Astrocyte (in vitro differentiated cells and primary cell): ENCODE data around the gene BSN.

Experiments used
- EZH2 ChIP-seq: IDR thresholded peaks from 2 replicates; pipeline ENCODE4 v1.6.1; 2012; ENCODE audit warnings: mild to moderate bottlenecking, low read length, inconsistent platforms; ENCODE audit not compliant: insufficient read depth
- TF ChIP-seq, protein P1 (sequence below): IDR thresholded peaks from 2 replicates; pipeline ENCODE4 v1.5.1; 2011; ENCODE audit warnings: low read depth, mild to moderate bottlenecking, inconsistent platforms, low read length, moderate library complexity; ENCODE audit not compliant: insufficient read depth

DNA sequence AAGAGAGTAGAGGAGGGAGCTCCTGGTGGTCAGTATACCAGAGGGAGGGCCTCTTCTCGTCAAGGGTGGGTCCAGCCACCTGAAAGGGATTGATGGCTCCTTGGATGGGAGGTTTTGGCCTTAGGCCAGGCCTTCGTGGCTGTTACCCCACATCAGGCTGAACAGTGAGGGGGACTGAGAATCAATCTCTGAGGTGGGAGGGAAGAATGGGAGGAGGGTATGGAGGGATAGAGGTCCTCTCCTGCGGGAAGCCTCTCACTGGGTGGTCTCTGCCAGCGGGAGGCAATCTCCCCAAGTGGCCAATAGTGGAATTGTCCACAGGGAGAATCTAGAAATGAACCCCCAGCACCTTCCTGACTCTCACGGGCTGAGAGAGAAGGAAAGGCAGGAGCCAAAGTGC, 53.5 kb downstream of the BSN start:
- TF ChIP-seq, protein P1, sequence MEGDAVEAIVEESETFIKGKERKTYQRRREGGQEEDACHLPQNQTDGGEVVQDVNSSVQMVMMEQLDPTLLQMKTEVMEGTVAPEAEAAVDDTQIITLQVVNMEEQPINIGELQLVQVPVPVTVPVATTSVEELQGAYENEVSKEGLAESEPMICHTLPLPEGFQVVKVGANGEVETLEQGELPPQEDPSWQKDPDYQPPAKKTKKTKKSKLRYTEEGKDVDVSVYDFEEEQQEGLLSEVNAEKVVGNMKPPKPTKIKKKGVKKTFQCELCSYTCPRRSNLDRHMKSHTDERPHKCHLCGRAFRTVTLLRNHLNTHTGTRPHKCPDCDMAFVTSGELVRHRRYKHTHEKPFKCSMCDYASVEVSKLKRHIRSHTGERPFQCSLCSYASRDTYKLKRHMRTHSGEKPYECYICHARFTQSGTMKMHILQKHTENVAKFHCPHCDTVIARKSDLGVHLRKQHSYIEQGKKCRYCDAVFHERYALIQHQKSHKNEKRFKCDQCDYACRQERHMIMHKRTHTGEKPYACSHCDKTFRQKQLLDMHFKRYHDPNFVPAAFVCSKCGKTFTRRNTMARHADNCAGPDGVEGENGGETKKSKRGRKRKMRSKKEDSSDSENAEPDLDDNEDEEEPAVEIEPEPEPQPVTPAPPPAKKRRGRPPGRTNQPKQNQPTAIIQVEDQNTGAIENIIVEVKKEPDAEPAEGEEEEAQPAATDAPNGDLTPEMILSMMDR, result peak; percentile 26
- no peak for TF ChIP-seq EZH2
